Stimulated activated CD8-positive, alpha-beta memory T cell treated with anti-CD3 and anti-CD28 coated beads, Interleukin-4, amount 100 ng/mL, for 4 hours (primary cell): Measurements from ENCODE around the gene STPG4.

Experiments used
- DNase-seq, 2 donors: peaks; one replicate each; pipeline ENCODE4 v3.0.0-alpha.2; 2020; ENCODE audit warnings: low read depth in 2 of 2, low spot score in 1 of 2

The STPG4 gene

DNA sequence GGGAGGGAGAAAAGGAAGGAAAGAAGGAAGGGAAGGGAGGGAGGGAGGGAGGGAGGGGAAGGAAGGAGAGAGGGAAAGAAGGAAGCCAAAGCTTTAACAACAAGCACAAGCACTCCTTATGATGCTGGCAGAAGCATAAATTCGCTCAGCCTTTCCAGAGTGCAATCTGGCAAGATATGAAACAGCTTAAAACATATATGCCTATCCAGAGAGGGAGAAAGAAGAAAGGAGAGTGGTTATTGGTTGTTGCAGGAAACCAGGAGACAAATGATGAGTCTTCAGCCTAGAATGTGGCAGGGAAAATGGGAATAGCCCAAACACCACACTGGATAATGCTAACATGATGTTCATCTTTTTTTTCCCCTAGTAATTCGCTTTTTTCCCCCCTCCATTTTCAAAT, 64.0 kb downstream of the STPG4 start:
- DNase-seq, result no peak

DNA sequence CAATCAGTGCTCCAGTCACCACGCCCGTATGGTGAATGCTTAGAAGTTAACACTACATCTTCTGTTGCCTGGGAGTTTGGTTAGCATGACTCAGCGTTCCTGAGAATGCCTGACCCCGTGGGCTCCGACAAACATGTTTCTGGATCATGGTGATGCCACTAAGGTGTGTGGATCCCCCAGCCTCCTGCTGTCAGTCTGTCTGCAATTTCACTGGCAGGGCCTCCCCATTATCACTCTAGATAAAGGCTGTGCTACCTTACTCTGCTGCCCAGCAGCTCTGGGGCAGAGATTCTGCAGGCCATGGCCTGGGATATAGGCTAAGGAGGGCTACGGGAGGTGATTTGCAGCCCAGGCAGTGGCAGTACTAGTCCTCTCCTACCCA, 66.0 kb downstream of the STPG4 start:
- no peak for DNase-seq

DNA sequence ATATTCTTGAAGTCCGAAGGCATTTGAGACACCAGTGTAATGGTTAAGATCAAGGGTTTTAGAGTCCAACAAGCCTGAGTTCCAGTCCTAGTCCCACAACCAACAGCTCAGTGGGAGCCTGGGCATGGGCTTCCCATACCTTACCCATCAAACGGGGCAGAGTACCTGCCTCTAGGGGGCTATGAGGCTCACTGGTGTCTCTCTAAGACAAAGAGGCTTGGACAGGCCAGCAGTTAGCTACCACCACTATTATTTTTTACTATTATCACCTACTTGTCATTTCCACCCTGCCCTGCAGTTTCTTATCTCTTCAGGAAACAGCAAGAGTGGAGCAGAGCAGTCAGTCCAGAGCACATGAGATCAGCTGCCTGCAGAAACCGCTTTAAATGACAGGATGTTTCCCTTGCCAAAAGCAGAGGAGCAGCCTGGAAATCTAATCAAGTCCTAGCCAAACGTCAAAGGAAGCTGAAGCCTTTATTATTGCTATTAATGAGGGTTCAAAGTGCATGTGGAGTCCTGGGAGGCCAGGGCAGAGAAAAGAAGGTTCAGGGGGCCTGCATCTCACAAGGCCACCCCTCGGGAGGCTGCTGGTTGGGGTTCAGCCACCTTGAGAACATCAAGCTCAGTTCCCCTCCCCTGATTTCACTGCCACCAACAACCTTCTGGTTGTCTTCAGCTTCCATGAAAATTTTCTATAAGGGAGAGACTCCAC, 66.6 kb downstream of the STPG4 start:
- DNase-seq, result no peak

DNA sequence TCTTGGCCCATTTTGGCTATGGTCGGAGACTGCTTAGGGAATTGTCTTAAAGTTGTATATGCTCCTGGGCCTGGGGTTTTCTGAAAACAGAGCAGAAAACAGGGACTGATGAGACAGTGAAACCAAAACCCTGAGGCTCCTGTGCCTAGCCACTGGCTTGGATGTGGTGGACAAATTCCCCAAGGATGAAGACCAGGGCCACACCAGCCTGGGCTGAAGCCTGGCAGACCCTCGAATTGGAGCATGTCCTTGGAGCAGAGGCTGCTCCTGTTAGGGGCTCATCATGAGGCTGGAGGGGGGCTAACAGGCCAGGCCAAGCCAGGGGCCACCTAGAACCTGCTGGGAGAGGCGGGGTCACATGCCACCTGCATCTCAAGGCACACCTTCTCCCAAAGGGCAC, 68.1 kb downstream of the STPG4 start:
- no peak for DNase-seq

DNA sequence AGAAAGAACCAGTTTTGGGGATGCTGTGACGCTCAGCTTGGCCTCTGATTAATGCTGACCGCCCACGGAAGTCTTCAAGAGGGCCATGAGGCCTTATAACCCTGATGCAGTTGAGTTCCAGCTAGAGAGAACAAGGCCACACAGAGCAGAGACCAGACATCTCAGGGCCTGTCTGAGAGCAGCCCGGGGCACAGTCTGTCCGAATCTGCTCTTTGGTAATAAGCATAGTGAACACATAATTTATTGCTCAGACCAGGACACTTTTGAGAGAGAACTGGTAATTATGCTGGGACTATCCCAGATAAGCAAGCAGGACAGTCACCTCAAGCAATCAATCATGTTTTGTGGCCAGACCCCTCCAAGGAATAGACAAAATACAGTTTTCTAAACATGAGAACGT, 68.5 kb downstream of the STPG4 start:
- DNase-seq, result no peak

DNA sequence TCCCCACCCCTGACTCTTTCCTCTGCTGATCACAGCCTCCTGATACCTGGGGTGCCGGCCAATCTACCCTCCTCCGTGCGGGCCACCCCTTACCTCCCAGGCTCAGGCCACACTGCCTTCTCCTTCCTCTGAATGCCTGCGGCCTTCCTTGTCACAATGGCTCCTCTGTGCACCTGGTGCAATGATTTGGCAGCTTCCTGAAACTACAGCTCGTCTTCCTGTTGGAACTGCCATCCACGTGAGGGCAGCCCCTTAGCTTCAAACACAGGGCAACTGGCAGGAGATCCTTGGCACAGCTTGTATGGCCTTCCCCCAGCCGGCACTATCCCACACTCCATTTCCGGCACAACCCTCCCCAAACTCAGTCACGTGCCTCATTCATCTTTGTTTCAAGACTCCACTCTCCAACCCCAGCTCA, 69.0 kb downstream of the STPG4 start:
- DNase-seq, result no peak

DNA sequence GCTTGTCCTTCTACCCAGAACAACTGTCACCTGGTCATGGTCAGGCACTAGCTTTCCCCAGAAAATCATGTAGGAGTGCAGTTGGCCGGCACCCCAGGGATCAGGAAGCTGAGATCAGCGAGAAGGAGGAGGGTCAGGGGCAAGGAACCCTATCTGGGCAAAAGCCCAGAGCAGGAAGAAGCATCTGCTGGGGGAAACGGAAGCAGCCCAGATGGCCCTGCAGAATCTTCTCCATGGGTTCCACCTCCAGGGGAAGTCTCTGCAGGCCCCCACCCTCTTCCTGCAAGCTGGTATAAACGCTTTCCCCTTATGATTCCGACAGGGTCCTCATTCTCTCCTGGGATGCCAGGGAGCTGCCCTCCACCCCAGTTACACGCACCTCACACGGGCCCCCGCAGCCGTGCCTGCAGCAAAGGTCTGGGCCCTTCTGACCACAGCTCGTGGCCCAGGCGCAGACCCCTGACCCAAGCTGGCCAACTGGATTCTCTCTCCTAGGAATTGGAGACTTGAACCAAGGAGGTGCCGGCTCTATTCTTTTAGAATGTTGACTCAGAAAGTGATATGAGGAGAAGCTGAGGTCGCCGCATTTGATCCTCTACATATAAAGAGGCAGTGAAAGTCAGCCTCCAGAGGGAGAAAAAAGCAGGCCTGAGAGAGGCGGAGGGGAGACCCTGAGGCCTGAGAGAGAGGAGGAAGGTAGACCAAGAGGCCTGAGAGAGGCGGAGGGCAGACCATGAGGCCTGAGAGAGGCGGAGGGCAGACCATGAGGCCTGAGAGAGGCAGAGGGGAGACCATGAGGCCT, 71.0 kb downstream of the STPG4 start:
- DNase-seq, result no peak

DNA sequence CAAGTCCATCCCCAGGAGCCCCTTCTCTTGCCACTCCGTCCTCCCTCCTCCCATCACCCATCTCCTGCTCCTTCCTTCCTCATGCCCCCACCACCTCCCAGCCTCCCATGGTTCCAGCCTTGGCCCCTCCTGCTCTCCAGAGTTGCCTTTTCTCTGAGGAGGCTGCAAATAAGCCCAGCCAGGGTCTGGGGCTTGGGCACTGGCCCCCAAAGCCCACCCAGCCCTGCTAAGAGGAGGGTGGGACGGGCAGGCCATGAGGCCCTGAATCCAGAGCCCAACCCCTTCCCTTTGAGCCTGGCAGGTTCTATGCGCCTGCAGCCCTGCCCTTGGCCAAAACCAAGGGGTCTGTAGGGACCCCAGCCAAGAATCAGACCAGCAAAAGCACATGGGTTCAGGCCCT, 71.6 kb downstream of the STPG4 start:
- no peak for DNase-seq

DNA sequence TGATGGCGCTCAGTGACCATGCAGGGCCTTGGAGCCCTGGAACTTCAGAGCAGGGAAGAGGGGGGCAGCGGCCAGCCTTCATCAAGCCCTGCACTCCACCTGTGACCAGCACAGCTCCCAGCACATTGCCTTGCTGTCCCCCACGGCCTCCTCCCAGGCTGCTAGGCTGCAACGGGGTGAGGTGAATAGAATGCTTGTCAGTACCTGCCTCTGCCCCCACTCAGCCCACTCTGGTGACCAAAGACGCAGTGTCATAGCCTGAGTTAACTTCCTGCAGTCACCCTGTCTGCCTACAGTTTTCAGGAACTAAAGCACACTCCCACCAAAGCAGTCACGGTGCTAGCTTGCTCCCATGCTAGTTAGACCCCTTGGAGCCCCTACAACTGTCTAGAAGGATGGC, 72.1 kb downstream of the STPG4 start:
- no peak for DNase-seq

DNA sequence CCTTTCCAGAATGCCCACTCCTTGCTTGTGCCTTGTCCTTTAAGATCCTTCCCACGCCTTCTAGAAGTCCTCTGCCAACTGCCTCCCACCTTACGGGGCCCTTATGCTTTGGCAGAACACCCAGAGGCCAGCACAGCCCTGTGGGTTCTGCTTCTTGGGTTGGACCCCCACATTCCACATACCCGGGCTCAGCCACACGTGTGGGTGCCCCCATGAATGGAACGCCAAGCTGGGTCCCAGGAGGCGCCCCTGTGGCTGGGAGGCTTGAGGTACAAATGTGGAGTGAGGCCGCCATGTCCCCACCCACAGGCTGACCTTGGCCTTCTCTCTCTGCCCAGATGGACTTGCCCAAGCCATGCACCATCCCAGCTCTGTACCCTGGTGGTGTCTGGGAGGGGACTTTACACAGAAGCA, 74.2 kb downstream of the STPG4 start:
- no peak for DNase-seq

DNA sequence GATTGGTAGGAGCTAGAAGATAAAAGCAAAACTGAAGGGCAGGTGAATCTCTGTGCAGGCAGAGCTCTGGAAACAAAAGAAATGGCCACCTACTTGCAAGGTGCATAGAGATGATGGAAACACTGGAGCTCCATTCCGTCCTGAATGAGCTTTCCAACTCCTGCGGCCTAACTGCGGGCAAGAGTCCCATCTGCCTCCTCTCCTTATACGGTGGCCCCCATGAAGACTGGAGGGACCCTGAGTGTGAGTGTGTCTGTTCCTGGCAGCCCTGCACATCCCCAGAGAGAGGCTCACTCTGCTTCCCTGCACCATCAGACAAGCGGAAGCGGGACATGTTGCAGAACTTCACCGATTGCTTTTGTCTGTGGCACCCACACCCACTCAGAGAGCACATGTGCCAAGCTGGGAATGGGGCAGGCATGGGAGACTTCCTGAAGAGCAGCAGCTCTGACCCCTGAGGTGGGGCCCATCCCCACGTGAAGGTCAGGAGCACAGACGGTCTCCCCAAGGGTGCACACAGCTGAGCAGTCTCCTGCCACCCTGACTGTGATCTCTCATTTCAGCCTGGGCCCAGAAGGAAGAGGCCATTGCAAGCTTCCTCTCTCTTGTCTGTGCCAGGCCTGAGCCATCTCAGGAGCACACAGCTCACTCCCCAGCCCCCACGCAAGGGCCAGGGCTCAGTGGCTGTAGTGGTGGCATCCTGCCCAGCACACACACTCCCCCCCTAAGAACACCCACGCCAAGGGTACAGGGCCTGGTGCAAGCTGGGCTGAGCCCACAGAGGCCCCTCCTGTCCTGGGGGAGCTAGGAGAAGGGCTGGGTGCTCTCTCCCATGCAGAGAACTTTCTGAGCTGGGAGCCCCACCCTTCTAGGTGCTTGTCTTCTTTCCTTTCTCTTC, 75.3 kb downstream of the STPG4 start:
- DNase-seq, result no peak

DNA sequence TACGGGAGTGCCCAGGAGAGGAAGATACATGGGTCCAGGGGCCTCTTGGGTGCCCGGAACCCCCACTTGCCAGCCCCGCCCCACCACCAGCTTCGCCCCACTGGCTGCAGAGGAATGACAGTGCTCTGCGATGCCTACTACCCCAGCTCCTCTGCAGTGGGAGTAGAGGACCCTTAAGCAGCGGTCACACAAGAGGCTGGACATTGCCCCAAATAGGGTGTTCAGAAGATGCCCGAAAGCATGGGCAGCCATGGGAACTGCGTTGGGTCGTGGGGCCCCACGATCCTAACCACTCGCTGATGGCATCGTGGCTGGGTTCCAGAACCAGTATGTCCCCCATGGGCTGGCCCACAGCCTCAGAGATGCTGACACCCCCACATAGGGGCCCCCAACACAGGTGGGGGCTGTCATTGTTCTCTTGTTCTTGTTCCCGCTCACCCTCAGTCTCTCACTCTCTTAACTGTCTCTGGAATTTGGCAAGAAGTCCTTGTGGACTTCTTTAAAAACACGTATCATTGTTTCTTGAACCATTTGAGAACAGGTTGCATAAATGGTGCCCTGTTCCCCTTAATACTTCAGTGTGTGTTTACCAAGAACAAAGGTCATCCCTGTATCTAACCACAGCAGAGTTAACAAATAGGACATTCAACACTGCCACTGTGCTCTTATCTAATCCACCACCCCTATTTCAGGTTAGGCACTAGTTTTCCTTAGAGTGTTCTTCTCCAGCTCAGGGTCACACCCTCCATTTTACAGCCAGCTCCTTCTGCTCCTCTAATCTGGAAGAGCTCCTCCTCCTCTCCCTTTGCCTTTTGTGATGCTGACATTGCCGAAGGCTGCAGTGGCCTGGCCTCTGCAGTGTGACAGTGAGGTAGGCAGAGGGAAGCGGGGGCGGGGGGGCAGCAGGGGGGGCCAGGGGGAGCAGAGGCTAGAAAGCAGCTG, 76.3 kb downstream of the STPG4 start:
- DNase-seq, result no peak

DNA sequence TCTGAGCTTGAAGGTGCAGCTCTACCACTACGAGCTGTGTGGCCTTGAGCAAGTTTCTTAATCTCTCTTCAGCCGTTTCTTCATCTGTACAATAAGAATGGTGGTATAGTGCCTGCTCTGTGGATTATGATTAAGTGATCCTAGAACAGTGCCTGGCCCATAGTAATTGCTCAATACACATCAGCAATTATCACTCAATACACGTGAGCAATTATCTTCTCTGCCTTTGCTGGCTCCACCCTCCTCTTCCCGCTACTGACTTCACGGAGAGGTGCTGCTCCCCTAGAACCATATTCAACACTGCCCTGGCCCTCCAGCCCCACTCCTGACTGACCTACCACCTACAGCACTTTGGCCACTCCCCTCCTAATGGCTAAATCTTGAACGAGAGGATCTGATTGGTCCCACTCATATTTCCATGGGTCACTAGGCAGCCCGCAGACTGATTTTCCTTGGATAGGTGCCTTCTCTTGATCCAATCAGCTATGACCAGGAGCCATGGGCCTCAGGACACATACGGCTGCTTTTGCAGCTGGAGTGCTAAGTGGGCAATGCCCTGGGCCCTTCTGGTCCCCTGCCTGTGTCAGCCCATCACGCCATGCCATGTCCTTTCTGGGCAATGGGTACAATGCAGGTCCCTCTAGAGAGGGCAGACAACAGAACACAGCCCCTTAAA, 77.5 kb downstream of the STPG4 start:
- DNase-seq, result no peak

DNA sequence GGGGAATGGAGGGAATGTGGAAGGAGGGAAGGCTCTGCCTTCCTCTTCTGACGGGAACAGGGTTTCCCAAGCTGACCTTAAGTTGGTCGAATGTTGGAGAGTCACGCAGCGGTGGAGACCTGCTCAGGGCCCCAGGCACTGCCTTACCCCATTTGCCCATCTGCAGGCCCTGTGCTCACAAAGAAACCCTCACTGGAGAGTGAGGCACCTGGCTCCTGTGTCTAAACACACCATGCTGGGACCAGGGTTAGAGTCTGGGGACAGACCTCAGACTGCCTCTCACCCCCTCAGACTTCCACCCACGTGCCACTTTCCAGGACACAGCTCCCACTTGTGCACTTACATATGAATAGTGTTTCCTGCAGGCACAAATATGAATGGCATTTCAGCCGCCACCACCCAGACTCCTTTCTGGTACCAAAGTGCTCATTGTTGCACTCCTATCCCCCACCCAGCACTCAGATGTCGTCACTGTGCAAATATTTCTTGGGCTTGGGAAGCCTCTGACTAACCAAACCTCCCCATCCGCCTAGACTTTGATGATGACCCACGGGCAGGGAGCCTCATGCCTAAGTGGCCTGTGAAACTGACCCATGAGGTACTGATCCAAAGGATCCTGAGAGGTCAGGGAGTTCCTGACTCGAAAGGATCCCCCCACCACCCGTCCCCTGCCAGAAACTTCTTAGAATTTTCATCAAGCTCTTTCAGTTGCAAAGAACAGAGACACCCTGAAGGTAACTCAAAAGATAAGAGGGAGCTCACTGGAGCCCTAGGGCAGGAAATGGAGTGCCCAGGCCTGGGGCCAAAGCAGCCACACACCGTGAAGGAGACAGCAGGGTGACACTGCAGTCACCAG, 78.3 kb downstream of the STPG4 start:
- no peak for DNase-seq

DNA sequence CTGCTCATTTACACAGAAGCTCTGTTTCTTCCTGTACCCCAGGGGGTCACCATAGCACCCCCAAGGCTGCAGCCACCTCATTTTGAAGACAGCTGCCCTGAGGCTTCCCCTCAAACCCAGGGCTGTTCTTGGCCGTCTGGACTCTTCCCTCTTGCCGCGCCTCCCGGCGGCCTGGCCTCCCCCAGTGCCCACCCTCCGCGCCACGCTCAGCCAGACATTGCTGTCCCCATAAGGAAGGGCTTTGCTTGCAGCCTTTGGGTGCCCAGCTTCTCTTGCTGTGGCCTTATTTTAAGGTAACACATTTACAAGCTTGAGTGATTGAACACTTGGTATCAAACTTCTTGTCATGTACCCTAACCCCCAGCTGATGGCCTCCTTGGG, 79.0 kb downstream of the STPG4 start:
- no peak for DNase-seq

DNA sequence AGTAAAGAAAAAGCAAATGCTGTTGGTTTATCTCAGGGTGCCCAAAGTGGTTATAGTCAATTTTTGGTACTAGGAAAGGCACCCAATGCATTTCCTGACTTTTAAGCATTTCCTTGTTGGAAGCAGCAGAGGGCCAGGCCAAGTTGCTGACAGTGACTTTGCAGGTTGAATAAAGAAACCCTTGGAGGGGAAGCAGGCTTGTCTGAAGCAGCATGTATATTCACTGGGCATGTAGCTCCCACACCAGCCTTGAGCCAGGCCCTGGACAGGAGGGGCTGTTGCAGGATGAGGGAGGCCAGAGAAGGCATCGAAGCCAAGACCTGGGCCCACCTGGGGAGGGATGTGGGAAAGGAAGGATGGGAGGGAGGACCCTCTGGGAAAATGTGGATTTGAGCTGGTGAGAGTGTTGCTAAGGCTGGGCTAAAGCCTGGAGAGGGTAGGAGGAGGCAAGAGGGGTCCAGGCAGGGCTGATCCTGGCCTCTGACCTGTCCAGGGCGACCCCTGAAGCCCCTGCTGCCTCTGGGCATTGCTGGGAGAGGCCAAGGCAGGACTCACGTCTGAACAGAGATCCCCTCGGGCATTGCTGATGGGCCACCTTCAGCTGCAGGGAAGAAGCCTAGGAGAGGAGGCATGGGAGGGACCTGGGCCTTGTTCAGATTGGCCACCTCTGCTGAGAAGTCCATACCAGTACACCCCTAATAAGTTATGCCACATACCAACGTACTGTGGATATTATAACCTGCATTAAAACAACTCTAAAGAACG, 79.6 kb downstream of the STPG4 start:
- no peak for DNase-seq

DNA sequence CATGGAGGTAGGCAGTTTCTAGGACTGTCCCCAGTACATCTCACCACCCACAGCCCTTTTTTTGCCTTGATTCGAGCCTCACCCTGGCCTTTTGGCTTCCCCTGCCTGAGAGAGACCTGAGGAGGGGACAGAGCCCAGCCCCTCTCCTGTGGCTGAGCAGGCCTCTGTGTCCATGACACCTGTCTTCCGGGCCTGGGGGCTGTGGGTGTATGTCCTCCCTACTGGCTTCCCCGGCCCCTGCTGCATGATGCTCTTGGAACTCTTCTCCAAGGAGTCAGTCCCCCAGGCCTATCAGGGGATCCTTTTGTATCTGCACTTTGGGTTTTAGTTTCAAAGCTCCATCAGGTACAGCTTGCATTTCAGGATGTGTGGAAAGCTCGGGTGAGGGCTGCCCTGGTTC, 80.4 kb downstream of the STPG4 start:
- DNase-seq, result no peak

DNA sequence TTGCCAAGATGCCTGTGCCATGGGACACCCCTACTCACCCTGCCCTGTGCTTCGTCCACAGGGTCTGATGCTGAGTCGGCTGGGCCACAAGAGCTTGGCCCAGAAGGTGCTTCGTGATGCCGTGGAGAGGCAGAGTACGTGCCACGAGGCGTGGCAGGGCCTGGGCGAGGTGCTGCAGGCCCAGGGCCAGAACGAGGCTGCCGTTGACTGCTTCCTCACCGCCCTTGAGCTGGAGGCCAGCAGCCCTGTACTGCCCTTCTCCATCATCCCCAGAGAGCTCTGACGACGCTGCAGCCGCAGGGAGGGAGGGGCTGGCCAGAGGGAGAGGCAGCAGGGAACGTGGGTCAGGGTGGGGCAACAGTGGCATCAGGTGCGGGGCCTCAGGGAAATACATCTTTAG, 81.5 kb downstream of the STPG4 start:
- no peak for DNase-seq

DNA sequence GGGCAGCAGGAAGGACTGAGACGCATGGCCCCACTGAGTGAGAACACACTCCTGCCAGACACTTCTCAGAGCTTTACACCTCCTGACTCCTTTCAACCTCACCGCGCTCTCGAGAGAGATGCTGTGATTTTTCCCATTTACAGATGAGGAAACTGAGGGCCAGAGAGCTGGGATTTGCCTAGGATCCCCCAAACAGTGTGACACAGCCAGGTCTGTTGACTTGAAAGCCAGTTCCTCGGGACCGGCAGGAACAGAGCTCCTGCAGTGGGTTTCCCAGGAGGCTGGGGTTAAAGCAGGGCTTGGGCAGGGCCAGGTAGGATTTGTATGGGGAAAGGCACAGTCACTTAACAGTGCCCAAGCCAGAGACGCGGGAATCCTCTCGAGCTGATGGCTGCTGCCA, 81.9 kb downstream of the STPG4 start:
- no peak for DNase-seq
